GM19467 (cell line): Measurements from ENCODE around the gene AIG1.

Experiments used
- ATAC-seq: cut with Tn5 transposase; IDR thresholded peaks from one replicate; pipeline ENCODE4 v1.9.1; 2021; ENCODE audit warnings: mild to moderate bottlenecking, moderate library complexity; ENCODE audit not compliant: unreplicated experiment

Gene AIG1

DNA sequence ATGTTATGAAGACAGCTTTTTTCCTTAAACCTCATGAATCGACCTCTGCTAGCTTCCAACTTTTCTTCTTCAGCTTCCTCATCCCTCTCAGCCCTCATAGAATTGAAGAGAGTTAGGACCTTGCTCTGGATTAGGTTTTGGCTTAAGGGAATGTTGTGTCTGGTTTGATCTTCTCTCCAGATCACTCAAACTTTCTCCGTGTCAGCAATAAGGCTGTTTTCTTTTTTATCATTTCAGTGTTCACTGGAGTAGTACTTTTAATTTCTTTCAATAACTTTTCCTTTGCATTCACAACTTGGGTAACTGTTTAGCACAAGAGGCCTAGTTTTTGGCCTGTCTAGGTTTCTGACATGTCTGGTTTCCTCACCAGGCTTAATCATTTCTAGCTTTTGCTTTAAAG is 32.6 kb downstream of the AIG1 start:
- ATAC-seq, result no peak

- no peak for ATAC-seq
Observed at GRCh38 chr6:143096403-143096802, 35.7 kb downstream of the AIG1 start.

GRCh38 chr6:143097224-143097795 is 36.6 kb downstream of the AIG1 start:
- no peak for ATAC-seq

GRCh38 chr6:143098054-143098671 is 37.5 kb downstream of the AIG1 start:
- peak; percentile 82 for ATAC-seq

- ATAC-seq, result no peak
Observed at GRCh38 chr6:143099647-143100046, 39.0 kb downstream of the AIG1 start.

DNA sequence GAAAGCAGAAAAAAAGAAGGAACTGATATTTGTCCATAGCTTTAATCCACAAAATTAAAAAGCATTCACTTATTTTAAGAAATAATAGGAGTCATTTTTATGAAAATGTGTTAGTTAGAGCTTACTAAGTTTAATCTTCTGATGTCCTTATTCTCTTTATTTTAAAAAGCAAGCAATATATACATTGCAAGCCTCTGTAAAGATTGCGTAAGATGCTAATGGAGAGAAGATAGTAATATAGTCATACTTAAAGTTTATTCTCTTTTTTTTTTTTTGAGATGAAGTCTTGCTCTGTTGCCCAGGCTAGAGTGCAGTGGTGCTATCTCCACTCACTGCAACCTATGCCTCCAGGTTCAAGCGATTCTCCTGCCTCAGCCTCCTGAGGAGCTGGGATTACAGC is 39.7 kb downstream of the AIG1 start:
- no peak for ATAC-seq

GRCh38 chr6:143103916-143104315 is 43.2 kb downstream of the AIG1 start:
- no peak for ATAC-seq

DNA sequence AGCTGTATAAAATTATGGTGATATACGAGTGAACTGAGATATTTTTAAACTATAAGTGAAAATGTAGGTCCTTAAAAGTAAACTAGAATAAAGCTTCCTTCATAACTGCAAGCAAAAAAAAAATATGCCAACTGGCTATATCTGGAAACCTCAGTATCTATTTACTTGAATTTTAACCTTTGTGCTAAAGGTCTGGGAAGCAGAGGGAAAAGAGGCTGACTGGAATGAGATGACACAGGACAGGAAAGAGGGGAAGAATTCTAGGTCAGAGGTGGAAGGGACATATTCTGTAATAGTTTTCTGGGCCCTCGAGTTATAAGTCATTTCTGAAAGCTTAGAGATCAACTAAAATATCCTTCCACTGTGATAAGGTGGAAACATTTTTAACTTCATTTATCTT is 46.8 kb downstream of the AIG1 start:
- no peak for ATAC-seq

GRCh38 chr6:143107911-143108761 is 47.4 kb downstream of the AIG1 start:
- ATAC-seq, result no peak

DNA sequence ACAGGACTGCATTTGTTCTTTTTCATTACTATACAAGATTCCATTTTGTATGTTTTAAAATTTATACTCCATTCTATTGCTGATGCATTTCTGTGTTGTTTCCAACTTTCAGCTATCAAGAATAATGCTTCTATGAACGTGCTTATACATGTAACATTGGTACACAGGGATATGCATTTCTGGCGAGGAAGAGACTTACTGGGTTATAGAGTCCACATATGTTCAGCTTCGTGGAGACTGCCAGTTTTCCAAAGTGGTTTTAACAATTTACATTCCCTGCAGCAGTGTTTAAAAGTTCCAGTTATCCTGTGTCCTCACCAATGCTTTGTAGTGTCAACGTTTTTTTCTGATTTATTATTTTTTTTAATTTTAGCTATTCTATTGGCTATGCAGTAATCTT is 48.5 kb downstream of the AIG1 start:
- no peak for ATAC-seq

- ATAC-seq, result no peak
Observed at GRCh38 chr6:143110572-143110971, 49.9 kb downstream of the AIG1 start.

DNA sequence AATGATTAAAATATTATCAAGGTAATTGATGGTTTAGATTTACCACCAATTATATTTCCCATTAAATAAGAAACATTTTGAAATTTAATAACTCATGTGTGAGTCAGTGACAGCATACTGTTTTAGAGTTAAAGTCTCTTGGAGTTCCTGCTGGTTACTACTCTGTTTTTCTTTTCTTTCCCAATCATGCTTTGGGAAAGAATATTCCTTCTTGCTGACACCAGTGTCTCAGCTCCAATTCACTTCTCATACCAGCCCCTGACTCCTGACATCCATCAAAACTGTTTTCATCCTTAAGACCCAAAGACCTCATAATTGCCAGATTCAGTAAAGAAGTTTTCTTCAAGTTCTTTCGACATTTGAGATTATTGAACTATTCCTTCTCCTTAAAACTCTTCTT is 50.3 kb downstream of the AIG1 start:
- no peak for ATAC-seq

GRCh38 chr6:143111443-143111842 is 50.8 kb downstream of the AIG1 start:
- ATAC-seq, result no peak

DNA sequence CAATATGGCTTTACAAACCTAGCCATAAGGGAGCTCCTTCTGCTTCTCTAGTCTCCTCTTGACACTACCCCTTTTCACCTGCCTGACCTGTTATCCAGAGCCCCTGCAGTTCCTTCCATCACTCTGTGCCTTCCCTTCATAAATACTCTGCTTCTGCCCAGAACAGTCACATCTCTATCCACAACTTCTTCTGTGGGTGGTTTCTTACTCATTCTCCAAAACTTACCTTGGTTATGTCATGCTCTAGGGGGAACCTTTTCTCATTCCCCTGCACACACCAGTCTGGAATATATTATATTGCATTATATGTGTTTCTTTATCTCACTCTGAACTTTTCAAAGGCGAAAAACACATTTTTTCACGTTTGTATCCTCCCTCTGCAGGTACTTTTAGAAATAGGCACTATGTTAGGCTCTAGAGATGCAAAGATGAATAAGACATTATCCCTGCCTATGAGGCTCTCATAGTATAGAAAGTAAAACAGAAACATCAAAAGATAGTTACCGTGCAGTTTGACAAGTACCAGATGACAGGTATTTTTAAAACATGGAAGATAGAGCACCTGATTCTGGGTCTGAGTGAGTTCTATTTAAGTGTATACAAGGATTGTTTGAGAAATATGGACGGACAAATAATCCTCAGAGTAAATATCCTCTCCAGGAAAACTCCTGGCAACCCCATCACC is 51.5 kb downstream of the AIG1 start:
- no peak for ATAC-seq

GRCh38 chr6:143112837-143113236 is 52.1 kb downstream of the AIG1 start:
- no peak for ATAC-seq

DNA sequence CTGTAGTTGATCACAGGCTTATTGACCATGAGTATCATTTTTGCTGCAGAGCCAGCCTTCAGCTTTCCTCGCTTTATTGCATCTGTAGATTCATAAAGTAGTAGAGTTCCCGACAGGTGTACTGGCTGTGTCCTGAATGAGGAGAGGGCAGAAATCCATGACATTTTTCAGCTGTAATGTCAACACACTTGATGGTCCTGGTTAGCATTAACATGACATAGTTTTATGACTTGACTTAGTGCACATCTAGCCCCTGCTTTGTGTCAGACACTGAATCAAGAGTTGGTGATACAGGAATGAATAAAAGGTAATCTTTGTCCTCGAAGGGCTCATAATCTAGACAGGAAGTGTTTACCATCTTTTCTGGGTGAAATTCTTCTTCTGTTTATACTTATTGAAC is 55.0 kb downstream of the AIG1 start:
- ATAC-seq, result no peak

GRCh38 chr6:143117108-143117507 is 56.4 kb downstream of the AIG1 start:
- ATAC-seq, result no peak

- no peak for ATAC-seq
Observed at GRCh38 chr6:143119260-143119659, 58.6 kb downstream of the AIG1 start.

DNA sequence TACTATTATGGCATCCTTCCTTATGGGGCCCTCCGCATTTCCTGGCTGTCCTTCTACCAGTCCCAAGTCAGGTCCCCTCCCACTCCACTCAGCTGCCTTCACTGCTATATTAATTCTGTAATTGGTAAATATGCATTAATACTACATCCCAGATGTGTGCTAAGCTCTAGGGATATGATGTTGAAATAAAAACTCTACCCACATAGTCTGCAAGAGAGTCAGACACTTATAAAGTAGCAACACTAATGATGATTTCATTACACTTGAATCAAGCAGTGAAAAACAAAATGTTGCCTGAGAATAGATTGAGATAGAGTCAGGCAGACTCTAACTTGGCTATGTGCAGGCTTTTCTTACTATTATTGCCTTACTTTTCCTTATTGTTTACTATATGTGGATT is 62.4 kb downstream of the AIG1 start:
- ATAC-seq, result no peak

GRCh38 chr6:143123941-143124340 is 63.3 kb downstream of the AIG1 start:
- ATAC-seq, result no peak

DNA sequence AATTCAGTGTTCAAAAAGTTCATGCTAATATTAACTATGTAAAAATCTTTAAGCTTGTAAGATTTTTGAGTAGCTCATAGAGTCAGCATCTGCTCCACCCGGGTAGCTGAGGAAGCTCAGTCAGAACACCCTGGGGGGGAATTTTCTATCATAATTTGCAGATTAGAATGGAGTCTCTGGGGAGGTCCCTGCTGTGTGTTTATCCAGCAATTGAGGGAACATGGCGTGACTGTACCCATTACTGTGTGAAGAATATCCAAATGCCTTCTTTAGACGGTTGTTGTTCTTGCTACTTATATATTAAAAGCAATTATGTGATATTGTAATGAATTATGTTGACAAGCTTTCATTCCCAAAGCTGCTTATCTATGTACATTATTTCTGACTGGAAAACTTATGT is 64.8 kb downstream of the AIG1 start:
- ATAC-seq, result no peak
